HepG2 (cell line): Measurements from ENCODE around the gene CYP27B1. TPM values are rescaled to one million over a fixed set of nuclear protein-coding genes. Genes with fewer than 3 reads are reported as not detected.

Experiments used
- ATAC-seq: fragments of 200-7000 bp; cut with Tn5 transposase; 3 replicates; pipeline ENCODE4 v1.9.1; 2020; ENCODE audit warnings: mild to moderate bottlenecking, moderate library complexity
- BruUV-seq: library from RNA; stranded (reverse); fragments of 400-500 nt; replicated peaks from 2 replicates; lab custom pipeline; 2021; lab: Mats Ljungman, UMichigan
- CTCF ChIA-PET: fragments of 300-600 bp; formaldehyde crosslinking; extraction: SDS; loops from one replicate; lab custom pipeline; 2021; ENCODE audit warnings: low total read pairs, inconsistent platforms, low intra/inter-chr PET ratio; lab: Yijun Ruan, JAX
- POLR2A ChIA-PET: fragments of 350-600 bp; sonication (Branson Sonifier 250); formaldehyde crosslinking; loops from one replicate; lab custom pipeline; 2020; ENCODE audit warnings: antibody characterized with exemption, inconsistent platforms; lab: Yijun Ruan, JAX
- DNase-seq: peaks from one replicate; pipeline ENCODE4 v3.0.0-alpha.2; 2015; ENCODE audit warnings: low spot score
- FAIRE-seq: peaks from 3 replicates; lab custom pipeline; 2011; peaks lifted over from hg19 to GRCh38; lab: Jason Lieb, UNC
- H2AFZ ChIP-seq: one replicate; pipeline ENCODE4 v1.6.1; 2011; ENCODE audit warnings: low read length, inconsistent platforms
- H3K27ac ChIP-seq: fragments of 300-600 bp; 3 replicates; pipeline ENCODE4 v1.8.0; 2011; ENCODE audit warnings: mixed run types, mild to moderate bottlenecking, mixed read lengths, low read length, inconsistent platforms; ENCODE audit not compliant: insufficient read depth; ENCODE audit errors: extremely low read length
- H3K27me3 ChIP-seq, 2 experiments: fragments of 200-600 bp in 1 of 2; 2 replicates in 1 of 2; 3 replicates in 1 of 2; pipeline versions ENCODE4 v1.6.0 to v1.8.0; 2011; ENCODE audit warnings: low read length in 2 of 2, mild to moderate bottlenecking in 2 of 2, moderate library complexity in 2 of 2, inconsistent platforms in 1 of 2; ENCODE audit not compliant: insufficient read depth in 2 of 2, control insufficient read depth in 1 of 2
- H3K36me3 ChIP-seq, 2 experiments: fragments of 200-600 bp in 1 of 2; replicated peaks in 1 of 2; 2 replicates in 1 of 2; 3 replicates in 1 of 2; pipeline versions ENCODE4 v1.5.1 to v1.8.0; 2011; ENCODE audit warnings: low read length in 2 of 2, inconsistent platforms in 1 of 2; ENCODE audit not compliant: insufficient read depth in 2 of 2, control insufficient read depth in 1 of 2
- H3K4me1 ChIP-seq: 2 replicates; pipeline ENCODE4 v1.5.1; 2012; ENCODE audit warnings: low read length, inconsistent platforms; ENCODE audit not compliant: insufficient read depth
- H3K4me2 ChIP-seq: 2 replicates; pipeline ENCODE4 v1.6.0; 2011; ENCODE audit warnings: low read depth, low read length, inconsistent platforms
- H3K4me3 ChIP-seq, 3 experiments: fragments of 200-600 bp in 1 of 3; sonication (generic), shearing (Covaris generic) in 1 of 3; replicated peaks in 1 of 3; 2 replicates each; pipeline ENCODE4 v1.5.1; 2011 to 2016; ENCODE audit warnings: low read length in 3 of 3, inconsistent platforms in 2 of 3, low read depth in 2 of 3, mild to moderate bottlenecking in 2 of 3, control low read depth in 1 of 3, mixed read lengths in 1 of 3; ENCODE audit not compliant: insufficient read depth in 1 of 3
- H3K79me2 ChIP-seq: one replicate; pipeline ENCODE4 v1.6.1; 2011; ENCODE audit warnings: low read length, inconsistent platforms; ENCODE audit not compliant: insufficient read depth
- H3K9ac ChIP-seq: 2 replicates; pipeline ENCODE4 v1.6.0; 2011; ENCODE audit warnings: mild to moderate bottlenecking, low read depth, low read length, inconsistent platforms; ENCODE audit not compliant: insufficient read depth
- H3K9me3 ChIP-seq: 2 replicates; pipeline ENCODE4 v1.5.1; 2012; ENCODE audit warnings: mild to moderate bottlenecking, low read length
- H4K20me1 ChIP-seq: 2 replicates; pipeline ENCODE4 v1.6.0; 2011; ENCODE audit warnings: inconsistent platforms, mild to moderate bottlenecking, low read length, moderate library complexity; ENCODE audit not compliant: insufficient read depth
- ASH2L ChIP-seq: fragments of 300-600, 200-600 bp; sonication (generic); IDR thresholded peaks from 2 replicates; pipeline ENCODE4 v1.7.0; 2017; ENCODE audit warnings: low read depth, mild to moderate bottlenecking, moderate library complexity, mixed read lengths, low read length; ENCODE audit not compliant: insufficient read length
- BHLHE40 ChIP-seq: IDR thresholded peaks from 2 replicates; pipeline ENCODE4 v1.6.1; 2011; ENCODE audit warnings: low read length, improper control_type of control experiment
- MTF2 ChIP-seq: sonication (generic); formaldehyde crosslinking; IDR thresholded peaks from 2 replicates; pipeline ENCODE4 v1.5.0; 2020; ENCODE audit warnings: missing genetic modification reagents, borderline replicate concordance
- NFE2L1 ChIP-seq: sonication (generic); formaldehyde crosslinking; IDR thresholded peaks from 2 replicates; pipeline ENCODE4 v1.4.0; 2020; ENCODE audit warnings: missing genetic modification reagents, mild to moderate bottlenecking, borderline replicate concordance
- WGBS: methylation state at CpG from one replicate; pipeline ENCODE4 v1.1.6; 2017; ENCODE audit warnings: low lambda C conversion rate; 5-methylcytosine and 5-hydroxymethylcytosine counted together
- in situ Hi-C: cut with HindIII; loops from 2 replicates; pipeline ENCODE4 v1.10.0; 2017; ENCODE audit warnings: low pct_unique_long_range_greater_than_20kb; ENCODE audit not compliant: extremely low pct_ligation_motif_present
- intact Hi-C: fragments of 100-400 bp; cut with micrococcal nuclease; formaldehyde crosslinking; loops from one replicate; pipeline ENCODE4 v1.10.0; 2022; ENCODE audit not compliant: unreplicated experiment
- polyA plus RNA-seq, 8 experiments: library from polyadenylated mRNA; depleted of rRNA in 3 of 8; stranded (reverse) in 7 of 8; unstranded in 1 of 8; fragments of >200 nt; fragmentation: Illumina TruSeq in 4 of 8; extraction: Trizol in 4 of 8; gene quantifications; 2 replicates each; pipeline versions ENCODE4 v1.2.1 to v1.2.3, GENCODE V29; 2011 to 2016; ENCODE audit warnings: low read depth in 4 of 8, missing spikeins in 1 of 8, mixed read lengths in 1 of 8; ENCODE audit not compliant: insufficient read depth in 1 of 8
- total RNA-seq, 5 experiments: library from RNA; depleted of rRNA; stranded (reverse); fragments of >200 nt; fragmentation: Illumina TruSeq; extraction: Trizol; gene quantifications; 2 replicates each; pipeline ENCODE4 v1.2.3, GENCODE V29; 2016; ENCODE audit warnings: low read depth in 1 of 5
- TF ChIP-seq, protein P1 (sequence below): sonication (generic); formaldehyde crosslinking; IDR thresholded peaks from 2 replicates; pipeline ENCODE4 v1.8.1; 2023; ENCODE audit warnings: mild to moderate bottlenecking, inconsistent platforms, moderate library complexity, missing genetic modification reagents, borderline replicate concordance
- TF ChIP-seq, protein P2 (sequence below): sonication (generic); formaldehyde crosslinking; IDR thresholded peaks from 2 replicates; pipeline ENCODE4 v1.4.0; 2020; ENCODE audit warnings: missing genetic modification reagents
- TF ChIP-seq, protein P3 (sequence below): sonication (generic); formaldehyde crosslinking; IDR thresholded peaks from 2 replicates; pipeline ENCODE4 v1.5.0; 2020; ENCODE audit warnings: missing genetic modification reagents
- TF ChIP-seq, protein P4 (sequence below): IDR thresholded peaks from 2 replicates; pipeline ENCODE4 v1.6.1; 2012; ENCODE audit warnings: low read length, improper control_type of control experiment

Gene CYP27B1
- total and polyA plus RNA-seq, 2 of the 13 experiments (the other 11 are each of a cell fraction or from before 2014, with no cell fraction given), result 2.3 to 3.0 TPM

DNA sequence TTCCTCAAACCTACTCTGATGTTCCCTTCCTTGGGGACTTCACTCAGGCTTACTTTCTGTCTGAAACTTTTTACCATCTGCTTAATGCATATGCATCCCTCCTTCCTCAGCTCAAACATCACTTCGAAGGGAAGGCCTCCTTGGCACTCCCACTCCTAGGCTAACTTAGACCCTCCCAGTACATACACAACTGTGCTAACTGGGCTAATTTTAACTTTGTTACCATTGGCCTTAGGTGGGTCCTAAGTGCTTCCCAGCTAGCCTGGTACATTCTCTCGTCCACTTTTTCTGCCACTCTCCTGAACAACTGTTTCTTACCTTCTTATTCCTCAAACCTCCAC, 9.3 kb upstream of the CYP27B1 start:
- in situ Hi-C loops, result no loop called here
- no peak for FAIRE-seq
- Histone ChIP-seq H3K9ac (no peak overlapping the region), H3K79me2 (peaks cover 7% of the 10 kb centered on the region), H4K20me1 (no peaks in the 10 kb centered on the region), H3K4me1 (peaks cover 12% of the 10 kb centered on the region), H3K4me2 (no peak overlapping the region), H3K27me3 (no peaks in the 10 kb centered on the region; a peak in 1 of 5 replicates), H3K4me3 (no peak overlapping the region), H3K27ac (no peak overlapping the region), H3K9me3 (no peaks in the 10 kb centered on the region), H2AFZ (no peak overlapping the region)
- intact Hi-C loops, result no loop called here
- WGBS, result 95% methylated on average over 2 of the region's 2 CpGs
- no peak for ATAC-seq
- no TSS peak for BruUV-seq
- CTCF ChIA-PET, result no interaction called here
- TF ChIP-seq, protein P1, sequence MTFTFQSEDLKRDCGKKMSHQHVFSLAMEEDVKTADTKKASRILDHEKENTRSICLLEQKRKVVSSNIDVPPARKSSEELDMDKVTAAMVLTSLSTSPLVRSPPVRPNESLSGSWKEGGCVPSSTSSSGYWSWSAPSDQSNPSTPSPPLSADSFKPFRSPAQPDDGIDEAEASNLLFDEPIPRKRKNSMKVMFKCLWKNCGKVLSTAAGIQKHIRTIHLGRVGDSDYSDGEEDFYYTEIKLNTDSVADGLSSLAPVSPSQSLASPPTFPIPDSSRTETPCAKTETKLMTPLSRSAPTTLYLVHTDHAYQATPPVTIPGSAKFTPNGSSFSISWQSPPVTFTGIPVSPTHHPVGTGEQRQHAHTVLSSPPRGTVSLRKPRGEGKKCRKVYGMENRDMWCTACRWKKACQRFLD (CRISPR knock-in tag), result no peak
- TF ChIP-seq, protein P2, sequence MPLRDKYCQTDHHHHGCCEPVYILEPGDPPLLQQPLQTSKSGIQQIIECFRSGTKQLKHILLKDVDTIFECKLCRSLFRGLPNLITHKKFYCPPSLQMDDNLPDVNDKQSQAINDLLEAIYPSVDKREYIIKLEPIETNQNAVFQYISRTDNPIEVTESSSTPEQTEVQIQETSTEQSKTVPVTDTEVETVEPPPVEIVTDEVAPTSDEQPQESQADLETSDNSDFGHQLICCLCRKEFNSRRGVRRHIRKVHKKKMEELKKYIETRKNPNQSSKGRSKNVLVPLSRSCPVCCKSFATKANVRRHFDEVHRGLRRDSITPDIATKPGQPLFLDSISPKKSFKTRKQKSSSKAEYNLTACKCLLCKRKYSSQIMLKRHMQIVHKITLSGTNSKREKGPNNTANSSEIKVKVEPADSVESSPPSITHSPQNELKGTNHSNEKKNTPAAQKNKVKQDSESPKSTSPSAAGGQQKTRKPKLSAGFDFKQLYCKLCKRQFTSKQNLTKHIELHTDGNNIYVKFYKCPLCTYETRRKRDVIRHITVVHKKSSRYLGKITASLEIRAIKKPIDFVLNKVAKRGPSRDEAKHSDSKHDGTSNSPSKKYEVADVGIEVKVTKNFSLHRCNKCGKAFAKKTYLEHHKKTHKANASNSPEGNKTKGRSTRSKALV (CRISPR knock-in tag), result no peak
- TF ChIP-seq NFE2L1 (CRISPR knock-in tag), result no peak
- TF ChIP-seq, all 625 proteins: peak for 0
- peaks cover 4 to 7% of the 10 kb centered on the region in 2 experiments; a peak in 4 of 5 replicates for H3K36me3 ChIP-seq
- DNase-seq, result no peak
- POLR2A ChIA-PET, result no interaction called here

DNA sequence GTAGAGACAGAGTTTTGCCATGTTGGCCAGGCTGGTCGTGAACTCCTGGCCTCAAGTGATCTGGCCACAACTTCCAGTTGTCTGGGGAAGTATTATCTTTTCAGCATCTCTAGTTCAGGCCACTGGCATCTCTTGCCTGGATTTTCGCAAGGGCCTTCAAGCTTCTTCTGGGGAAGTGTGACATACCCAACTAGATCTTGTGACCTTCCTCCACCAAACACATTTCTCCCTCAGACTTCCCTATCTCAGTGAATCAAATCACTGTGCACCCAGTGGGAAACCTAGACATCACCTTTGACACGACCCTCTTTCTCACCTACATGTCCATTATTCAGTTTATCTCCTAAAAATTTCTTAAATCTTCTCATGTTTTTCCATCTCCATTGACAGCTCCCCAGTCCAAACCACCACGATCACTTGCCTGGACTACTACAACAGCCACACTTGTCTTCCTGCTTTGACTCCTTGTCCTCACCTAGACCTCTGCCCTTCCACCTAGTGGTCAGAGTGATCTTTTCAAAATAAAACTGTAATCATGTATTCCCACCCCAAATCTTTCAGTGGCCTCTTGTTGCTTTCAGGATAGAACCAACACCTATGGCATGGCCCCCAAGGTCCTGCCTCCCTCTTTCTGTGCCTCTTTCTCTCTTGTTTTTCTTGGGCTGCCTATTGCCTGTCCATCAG, 8.8 kb upstream of the CYP27B1 start:
- Histone ChIP-seq H3K79me2 (peaks cover 12% of the 10 kb centered on the region), H3K4me3 (no peak overlapping the region), H3K9me3 (no peaks in the 10 kb centered on the region), H3K4me2 (no peak overlapping the region), H4K20me1 (no peaks in the 10 kb centered on the region), H2AFZ (no peak overlapping the region), H3K9ac (no peak overlapping the region), H3K4me1 (peaks cover 17% of the 10 kb centered on the region), H3K27me3 (no peaks in the 10 kb centered on the region; a peak in 1 of 5 replicates), H3K27ac (no peak overlapping the region), H3K36me3 (peaks cover 5 to 6% of the 10 kb centered on the region in 2 experiments)
- DNase-seq, result no peak
- ATAC-seq, result no peak
- TF ChIP-seq MTF2 (no peak), ASH2L (no peak), BHLHE40 (no peak)
- TF ChIP-seq, protein P3, sequence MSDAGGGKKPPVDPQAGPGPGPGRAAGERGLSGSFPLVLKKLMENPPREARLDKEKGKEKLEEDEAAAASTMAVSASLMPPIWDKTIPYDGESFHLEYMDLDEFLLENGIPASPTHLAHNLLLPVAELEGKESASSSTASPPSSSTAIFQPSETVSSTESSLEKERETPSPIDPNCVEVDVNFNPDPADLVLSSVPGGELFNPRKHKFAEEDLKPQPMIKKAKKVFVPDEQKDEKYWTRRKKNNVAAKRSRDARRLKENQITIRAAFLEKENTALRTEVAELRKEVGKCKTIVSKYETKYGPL (CRISPR knock-in tag), result no peak
- TF ChIP-seq, protein P4, sequence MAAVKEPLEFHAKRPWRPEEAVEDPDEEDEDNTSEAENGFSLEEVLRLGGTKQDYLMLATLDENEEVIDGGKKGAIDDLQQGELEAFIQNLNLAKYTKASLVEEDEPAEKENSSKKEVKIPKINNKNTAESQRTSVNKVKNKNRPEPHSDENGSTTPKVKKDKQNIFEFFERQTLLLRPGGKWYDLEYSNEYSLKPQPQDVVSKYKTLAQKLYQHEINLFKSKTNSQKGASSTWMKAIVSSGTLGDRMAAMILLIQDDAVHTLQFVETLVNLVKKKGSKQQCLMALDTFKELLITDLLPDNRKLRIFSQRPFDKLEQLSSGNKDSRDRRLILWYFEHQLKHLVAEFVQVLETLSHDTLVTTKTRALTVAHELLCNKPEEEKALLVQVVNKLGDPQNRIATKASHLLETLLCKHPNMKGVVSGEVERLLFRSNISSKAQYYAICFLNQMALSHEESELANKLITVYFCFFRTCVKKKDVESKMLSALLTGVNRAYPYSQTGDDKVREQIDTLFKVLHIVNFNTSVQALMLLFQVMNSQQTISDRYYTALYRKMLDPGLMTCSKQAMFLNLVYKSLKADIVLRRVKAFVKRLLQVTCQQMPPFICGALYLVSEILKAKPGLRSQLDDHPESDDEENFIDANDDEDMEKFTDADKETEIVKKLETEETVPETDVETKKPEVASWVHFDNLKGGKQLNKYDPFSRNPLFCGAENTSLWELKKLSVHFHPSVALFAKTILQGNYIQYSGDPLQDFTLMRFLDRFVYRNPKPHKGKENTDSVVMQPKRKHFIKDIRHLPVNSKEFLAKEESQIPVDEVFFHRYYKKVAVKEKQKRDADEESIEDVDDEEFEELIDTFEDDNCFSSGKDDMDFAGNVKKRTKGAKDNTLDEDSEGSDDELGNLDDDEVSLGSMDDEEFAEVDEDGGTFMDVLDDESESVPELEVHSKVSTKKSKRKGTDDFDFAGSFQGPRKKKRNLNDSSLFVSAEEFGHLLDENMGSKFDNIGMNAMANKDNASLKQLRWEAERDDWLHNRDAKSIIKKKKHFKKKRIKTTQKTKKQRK, result no peak
- WGBS, result 86% methylated on average over 4 of the region's 4 CpGs
- POLR2A ChIA-PET, result no interaction called here
- intact Hi-C loops (no loop called here), in situ Hi-C loops (no loop called here)
- CTCF ChIA-PET, result no interaction called here
- BruUV-seq, result no TSS peak
- peak; percentile 53 for FAIRE-seq
